Measurements from ENCODE around the gene ZFYVE27.
A peak's percentile ranks its signal among the peaks of the same experiment; 100 is the strongest.

ZFYVE27 gene

GRCh38 chr10:97771913-97772823 lies 35.2 kb downstream of the ZFYVE27 start, which contains the start of gene SFRP5:
Gene SFRP5 (minus strand): TSS chr10:97771999. CDS start chr10:97771833, 166 bp downstream.
- DNase-seq: no peak

GRCh38 chr10:97773096-97773495 lies 36.2 kb downstream of the ZFYVE27 start:
- DNase-seq: no peak

GRCh38 chr10:97774811-97775294 lies 37.9 kb downstream of the ZFYVE27 start:
- DNase-seq: no peak

GRCh38 chr10:97777143-97777542 lies 40.2 kb downstream of the ZFYVE27 start:
- no peak for DNase-seq

GRCh38 chr10:97778452-97779302 lies 41.7 kb downstream of the ZFYVE27 start:
- no peak for DNase-seq

GRCh38 chr10:97779492-97779891 lies 42.6 kb downstream of the ZFYVE27 start:
- DNase-seq: no peak

GRCh38 chr10:97779975-97780374 lies 43.0 kb downstream of the ZFYVE27 start:
- no peak for DNase-seq

- DNase-seq: no peak
Observed at GRCh38 chr10:97780841-97781617, 44.1 kb downstream of the ZFYVE27 start.

GRCh38 chr10:97781618-97782331 lies 44.8 kb downstream of the ZFYVE27 start:
- DNase-seq: peak in 1 of 2 donors; percentile 21

- DNase-seq: no peak
Observed at GRCh38 chr10:97782455-97783228, 45.7 kb downstream of the ZFYVE27 start.

- DNase-seq: no peak
Observed at GRCh38 chr10:97784200-97784810, 47.4 kb downstream of the ZFYVE27 start.

- no peak for DNase-seq
Observed at GRCh38 chr10:97785231-97785630, 48.3 kb downstream of the ZFYVE27 start.

- no peak for DNase-seq
Observed at GRCh38 chr10:97785731-97786130, 48.8 kb downstream of the ZFYVE27 start.

GRCh38 chr10:97788552-97789442 lies 51.9 kb downstream of the ZFYVE27 start:
- no peak for DNase-seq

- no peak for DNase-seq
Observed at GRCh38 chr10:97789770-97790397, 53.0 kb downstream of the ZFYVE27 start.

- DNase-seq: peak; percentile 64 to 74
Observed at GRCh38 chr10:97791824-97792721, 55.1 kb downstream of the ZFYVE27 start.

- no peak for DNase-seq
Observed at GRCh38 chr10:97795886-97796285, 59.0 kb downstream of the ZFYVE27 start.

GRCh38 chr10:97796651-97797050 lies 59.7 kb downstream of the ZFYVE27 start:
- peak; percentile 26 to 68 for DNase-seq

All from CD4-positive, alpha-beta T cell treated with Interleukin-4 for 1 hour (primary cell).